Osteocyte (in vitro differentiated cells): ENCODE measurements around the gene USP40. TPM values are rescaled to one million over a fixed set of nuclear protein-coding genes. Genes with fewer than 3 reads are reported as not detected.

ENCODE experiments used
- DNase-seq: peaks from one replicate; pipeline ENCODE4 v3.0.0; 2021; ENCODE audit warnings: mixed read lengths; ENCODE audit not compliant: unreplicated experiment; ENCODE audit errors: extremely low spot score
- H3K27ac Mint-ChIP-seq: one replicate; pipeline ENCODE4 v1.8.0; 2021; ENCODE audit warnings: mild to moderate bottlenecking, mixed read lengths; ENCODE audit not compliant: unreplicated experiment
- H3K27me3 Mint-ChIP-seq: one replicate; pipeline ENCODE4 v1.8.0; 2021; ENCODE audit warnings: mixed read lengths; ENCODE audit not compliant: unreplicated experiment
- H3K36me3 Mint-ChIP-seq: one replicate; pipeline ENCODE4 v1.8.0; 2021; ENCODE audit warnings: mixed read lengths; ENCODE audit not compliant: unreplicated experiment
- H3K4me1 Mint-ChIP-seq: one replicate; pipeline ENCODE4 v1.8.0; 2021; ENCODE audit warnings: mixed read lengths; ENCODE audit not compliant: unreplicated experiment
- H3K4me3 Mint-ChIP-seq: one replicate; pipeline ENCODE4 v1.8.0; 2021; ENCODE audit warnings: mild to moderate bottlenecking, moderate library complexity, mixed read lengths; ENCODE audit not compliant: unreplicated experiment
- H3K9me3 Mint-ChIP-seq: one replicate; pipeline ENCODE4 v1.8.0; 2021; ENCODE audit warnings: mixed read lengths; ENCODE audit not compliant: unreplicated experiment
- CTCF ChIP-seq: fragments of 200-600 bp; sonication (generic); IDR thresholded peaks from 2 replicates; pipeline ENCODE4 v1.5.0; 2021; ENCODE audit warnings: antibody characterized with exemption, mild to moderate bottlenecking, moderate library complexity
- total RNA-seq: library from RNA; stranded (reverse); gene quantifications from 2 replicates; pipeline ENCODE4 v1.2.1, GENCODE V29; 2021

The USP40 gene
- total RNA-seq, 1 donor from 2014 or later, result 36.4 TPM

- TF ChIP-seq CTCF, result no peak
- Mint-ChIP-seq H3K27ac (peak overlapping the region; percentile 99), H3K4me3 (no peak overlapping the region), H3K4me1 (peaks cover 82% of the 10 kb centered on the region), H3K9me3 (no peaks in the 10 kb centered on the region), H3K36me3 (peaks cover 24% of the 10 kb centered on the region), H3K27me3 (no peaks in the 10 kb centered on the region)
- DNase-seq, result no peak
Observed at GRCh38 chr2:233485726-233486125, 80.9 kb downstream of the USP40 start.

- H3K4me1 Mint-ChIP-seq, result peaks cover 63% of the 10 kb centered on the region
- H3K36me3 Mint-ChIP-seq, result peaks cover 22% of the 10 kb centered on the region
- no peak overlapping the region for H3K4me3 Mint-ChIP-seq
- no peak overlapping the region for H3K27ac Mint-ChIP-seq
- H3K27me3 Mint-ChIP-seq, result no peaks in the 10 kb centered on the region
- DNase-seq, result no peak
- H3K9me3 Mint-ChIP-seq, result no peaks in the 10 kb centered on the region
- no peak for TF ChIP-seq CTCF
Observed at GRCh38 chr2:233482616-233483015, 84.0 kb downstream of the USP40 start.

GRCh38 chr2:233481368-233482142 lies 85.0 kb downstream of the USP40 start:
- Mint-ChIP-seq H3K4me1 (peaks cover 53% of the 10 kb centered on the region), H3K27me3 (no peaks in the 10 kb centered on the region), H3K9me3 (no peaks in the 10 kb centered on the region), H3K4me3 (no peak overlapping the region), H3K27ac (peak overlapping the region; percentile 78), H3K36me3 (peaks cover 22% of the 10 kb centered on the region)
- DNase-seq, result no peak
- TF ChIP-seq CTCF, result no peak

GRCh38 chr2:233480490-233481202 lies 85.9 kb downstream of the USP40 start:
- H3K27ac Mint-ChIP-seq, result peak overlapping the region; percentile 78

More at GRCh38 chr2:233480490-233481202, 85.9 kb downstream of the USP40 start:
- H3K36me3 Mint-ChIP-seq, result peaks cover 22% of the 10 kb centered on the region
- peaks cover 43% of the 10 kb centered on the region for H3K4me1 Mint-ChIP-seq
- H3K9me3 Mint-ChIP-seq, result no peaks in the 10 kb centered on the region
- H3K4me3 Mint-ChIP-seq, result no peak overlapping the region
- no peaks in the 10 kb centered on the region for H3K27me3 Mint-ChIP-seq
- DNase-seq, result peak; percentile 84
- peak; percentile 22 for TF ChIP-seq CTCF
